NCI-H1105 treated with DMSO at 0.1 percent for 48 hours (cell line): ENCODE measurements around the gene FDCSP.
"Not testable (repeated sequence)": the region's sequence is repeated elsewhere in the genome, so short reads cannot be mapped to it uniquely, and the experiment has no call there.

ENCODE experiments used
- DNase-seq: peaks from one replicate; lab custom pipeline; 2025; lab: John Stamatoyannopoulos, UW

Gene FDCSP

DNA sequence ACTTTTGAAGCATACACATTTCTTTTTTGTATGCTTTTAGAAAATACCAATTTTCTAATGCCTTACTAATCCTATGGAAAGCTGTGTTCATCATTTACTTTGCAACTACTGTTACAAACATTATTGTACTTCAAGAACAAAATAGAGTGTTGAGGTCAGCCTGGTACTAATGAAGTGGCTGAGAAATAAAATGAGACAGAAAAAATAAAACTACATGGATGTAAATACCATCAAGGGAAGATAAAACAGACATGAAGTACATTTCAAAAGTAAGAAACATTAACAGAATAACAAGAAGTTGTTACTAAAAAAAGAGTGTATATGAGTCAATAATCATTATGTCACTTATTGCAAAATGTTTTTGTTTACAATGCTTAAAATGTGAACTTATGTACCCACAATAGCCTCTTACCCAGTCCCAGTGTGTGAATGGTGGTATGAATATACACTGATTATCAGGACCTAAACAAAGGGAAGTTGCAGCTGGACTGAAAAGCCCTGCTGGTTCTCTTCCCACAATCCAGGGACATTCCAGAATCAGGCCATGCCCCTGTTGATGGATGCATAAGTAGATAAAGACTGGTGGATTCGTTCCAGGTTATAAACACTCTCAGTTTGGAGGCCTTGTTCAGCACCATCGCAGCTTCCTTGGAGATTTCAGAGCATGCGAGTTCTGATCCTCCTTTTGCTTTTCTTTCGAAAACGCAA lies 14.1 kb downstream of the FDCSP start:
- no peak for DNase-seq

GRCh38 chr4:70242297-70242696 lies 16.4 kb downstream of the FDCSP start, which contains the start of gene CSN3:
Gene CSN3, plus strand, starts transcription at chr4:70242597. Its CDS starts 2,223 bp downstream, at chr4:70244820.
- not testable (repeated sequence) for DNase-seq

GRCh38 chr4:70243091-70243490 lies 17.2 kb downstream of the FDCSP start:
- no peak for DNase-seq

DNA sequence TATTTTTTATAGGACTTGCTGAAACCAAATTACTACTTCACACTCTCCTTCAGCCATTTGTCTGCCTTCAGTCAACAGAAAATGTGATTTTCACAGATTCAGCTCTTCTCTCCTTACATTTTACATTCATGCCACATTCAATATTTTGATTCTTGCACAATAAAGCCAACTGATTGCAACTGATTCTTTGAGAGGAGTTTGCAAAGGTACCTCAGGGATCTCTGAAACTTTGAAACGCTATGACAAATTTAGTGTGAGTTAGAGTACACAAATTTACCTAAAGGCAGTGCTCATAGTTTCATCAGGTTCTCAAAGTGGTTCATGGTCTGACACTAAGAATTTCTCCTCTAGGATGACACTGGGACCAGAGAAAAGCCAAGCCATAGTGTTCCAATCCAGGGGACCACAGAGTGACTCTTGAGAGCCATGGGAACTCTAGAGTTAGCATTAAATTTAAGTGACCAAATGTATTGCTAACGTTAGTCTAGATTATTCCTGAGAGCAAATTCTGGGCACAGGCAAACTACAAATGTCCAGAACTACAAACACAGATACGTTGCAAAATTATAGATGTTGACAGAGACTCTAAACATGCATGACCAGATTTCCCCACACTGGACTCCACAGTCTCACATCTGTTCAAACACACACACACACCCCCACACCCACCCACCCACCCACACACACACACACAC lies 25.5 kb downstream of the FDCSP start:
- DNase-seq: no peak

GRCh38 chr4:70251945-70252277 lies 26.0 kb downstream of the FDCSP start:
- DNase-seq: no peak

DNA sequence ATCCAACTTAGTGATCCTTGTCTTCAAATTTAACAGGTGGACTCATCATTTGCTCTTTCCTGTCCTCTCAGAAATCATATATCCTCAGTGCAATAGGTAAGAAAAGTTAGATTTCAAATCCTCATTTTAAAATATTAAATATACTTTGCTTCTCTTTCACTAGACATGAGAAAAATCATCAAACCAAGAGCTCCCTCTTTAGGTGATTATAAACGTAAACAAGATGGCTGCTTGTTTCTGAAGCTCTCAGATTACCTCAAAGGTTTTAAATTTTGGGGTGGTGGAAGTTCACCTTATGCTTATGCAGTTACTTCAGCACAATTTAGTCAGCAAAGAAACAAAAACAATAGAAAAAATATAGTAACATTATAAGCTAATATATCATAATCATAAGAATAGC lies 43.8 kb downstream of the FDCSP start:
- DNase-seq: peak; percentile 27

- DNase-seq: no peak
Measured at GRCh38 chr4:70277121-70277520, 51.2 kb downstream of the FDCSP start.

GRCh38 chr4:70280567-70280966 lies 54.6 kb downstream of the FDCSP start:
- DNase-seq: peak; percentile 61
